NCI-H1092 (cell line): ENCODE results near the gene LAMA2.

Experiments
- DNase-seq: peaks from one replicate; lab custom pipeline; 2025; lab: John Stamatoyannopoulos, UW

Gene LAMA2

DNA sequence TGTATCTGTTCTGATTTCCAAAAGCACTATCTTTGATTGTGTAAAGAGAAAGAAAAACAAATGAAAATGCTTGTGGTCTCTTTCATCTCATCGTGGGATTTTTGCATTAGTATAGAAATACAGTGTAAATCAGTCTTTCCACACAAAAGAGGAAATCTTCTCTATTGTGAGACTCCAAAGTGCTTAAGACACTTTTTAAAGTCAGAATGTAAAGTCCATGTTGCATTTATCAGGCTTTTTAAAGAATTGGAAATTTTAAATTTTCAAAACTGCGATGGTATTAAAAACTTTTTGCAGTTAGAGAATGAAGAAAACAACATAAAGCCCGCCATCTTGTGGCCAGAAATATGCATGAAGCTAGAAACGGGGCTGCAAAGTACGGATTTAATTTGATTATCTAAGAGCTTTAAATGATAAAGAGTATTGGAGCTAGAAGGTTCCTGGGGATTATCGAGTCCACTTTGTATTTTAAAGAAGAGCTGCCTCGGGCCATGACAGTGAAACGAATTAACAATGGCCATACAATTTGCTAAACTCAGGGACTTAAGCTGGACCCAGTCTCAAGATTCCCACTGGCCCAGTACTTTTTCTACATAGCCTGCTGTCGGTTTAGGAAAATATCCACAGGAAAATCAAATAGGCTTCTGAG lies 487.5 kb downstream of the LAMA2 start:
- DNase-seq, result no peak

DNA sequence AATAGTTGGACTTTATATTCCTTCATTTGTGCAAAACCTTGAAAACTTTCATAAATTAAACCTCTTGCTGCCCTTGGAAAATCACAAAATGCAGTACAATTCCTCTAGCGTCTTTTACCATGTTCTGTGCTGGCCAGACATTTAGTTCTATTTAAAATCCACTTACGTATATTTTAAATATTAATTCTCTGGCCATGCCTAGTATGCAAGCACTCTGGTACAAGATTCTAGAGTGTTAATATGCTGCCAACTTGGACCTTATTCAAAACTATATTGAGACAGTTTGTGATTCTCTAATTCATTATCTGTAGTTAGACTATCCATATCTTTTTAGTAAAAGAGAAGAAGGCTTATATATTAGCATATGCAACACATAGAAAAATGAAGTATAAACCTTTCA lies 498.9 kb downstream of the LAMA2 start:
- no peak for DNase-seq

DNA sequence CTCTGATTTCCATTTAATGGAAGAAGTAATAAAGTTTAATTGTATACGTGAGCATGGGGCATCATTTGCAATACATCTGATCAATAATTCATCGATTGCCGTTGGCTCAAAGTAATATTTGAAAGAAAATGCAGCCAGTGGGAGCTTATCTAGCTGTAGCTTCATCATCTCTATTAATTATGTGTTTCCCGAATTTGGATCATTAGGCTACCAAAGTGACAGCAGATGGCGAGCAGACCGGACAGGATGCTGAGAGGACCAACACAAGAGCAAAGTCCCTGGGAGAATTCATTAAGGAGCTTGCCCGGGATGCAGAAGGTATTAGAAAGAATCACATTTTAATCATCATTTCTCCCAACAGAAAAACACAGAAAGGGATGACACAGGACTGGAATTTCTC lies 500.0 kb downstream of the LAMA2 start:
- DNase-seq, result no peak

DNA sequence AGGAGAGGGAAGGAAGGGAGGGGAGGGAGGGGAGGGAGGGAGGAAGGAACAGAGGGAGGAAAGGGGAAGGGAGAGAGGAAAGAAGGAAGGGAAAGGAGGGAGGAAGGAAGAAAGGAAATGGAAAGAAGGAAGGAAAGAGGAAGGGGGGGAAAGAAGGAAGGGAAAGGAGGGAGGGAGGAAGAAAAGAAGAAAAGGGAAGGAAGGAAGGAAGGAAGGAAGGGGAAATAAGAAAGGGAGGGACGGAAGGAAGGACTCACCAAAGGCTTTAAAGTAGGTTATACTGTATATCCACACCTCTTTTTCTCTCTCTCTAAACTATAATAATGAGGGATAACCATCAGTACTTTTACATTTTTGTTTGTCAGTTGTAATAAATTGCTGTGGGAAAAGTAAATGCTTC lies 502.2 kb downstream of the LAMA2 start:
- DNase-seq, result no peak

DNA sequence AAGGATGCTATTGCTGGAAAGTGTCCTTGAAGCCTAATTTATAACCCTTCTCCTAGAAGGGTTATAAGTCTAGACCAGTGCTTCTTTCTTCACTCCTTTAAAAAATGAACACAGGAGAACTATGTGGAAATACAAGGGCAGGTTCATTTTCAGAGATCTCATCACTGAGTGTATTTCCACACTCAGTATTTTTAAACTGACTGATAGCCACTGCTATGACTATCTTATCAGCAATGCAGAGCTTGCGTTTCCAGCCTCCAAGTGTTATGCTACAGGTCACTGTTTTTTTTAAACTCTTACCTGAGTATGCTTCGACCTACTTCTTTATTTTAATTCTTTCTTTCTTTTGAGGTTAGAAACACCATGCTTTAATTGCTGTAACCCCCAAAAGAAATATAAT lies 508.0 kb downstream of the LAMA2 start:
- DNase-seq, result no peak

DNA sequence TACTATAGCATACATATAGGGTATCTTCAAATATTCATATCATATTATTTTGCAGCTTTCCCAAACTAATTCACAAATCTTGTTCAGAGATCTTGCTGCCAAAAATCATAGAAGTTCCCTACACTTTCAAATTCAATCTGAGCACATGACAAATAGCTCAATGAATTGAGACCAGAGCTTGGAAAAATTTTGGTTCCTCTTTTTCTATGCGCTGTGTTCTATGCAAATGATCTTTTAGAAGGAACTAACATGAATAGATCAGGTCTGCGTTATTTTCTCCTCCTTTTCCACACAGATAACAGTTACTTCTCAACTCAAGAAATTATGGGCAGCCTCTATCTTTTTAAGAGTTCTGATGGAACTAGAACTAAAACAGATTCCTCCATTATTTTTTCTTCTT lies 510.7 kb downstream of the LAMA2 start:
- no peak for DNase-seq

DNA sequence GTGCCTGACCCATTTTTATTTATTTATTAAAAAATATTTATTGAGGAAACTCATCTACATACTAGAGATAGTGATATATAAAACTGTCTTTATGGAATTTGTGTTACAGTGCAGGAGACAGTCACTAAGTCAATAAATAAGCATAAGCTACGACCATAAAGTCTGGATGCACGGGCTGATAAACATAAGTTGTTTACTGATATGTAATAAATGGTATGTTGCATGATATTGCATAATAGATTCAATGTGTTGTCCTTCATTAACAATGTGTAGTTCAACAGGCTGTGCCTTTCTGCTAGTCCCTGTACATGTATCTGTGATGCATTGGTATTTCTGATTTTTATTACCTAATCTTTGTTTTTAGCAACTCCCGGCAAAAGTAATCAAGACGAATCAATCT lies 515.8 kb downstream of the LAMA2 start:
- DNase-seq, result no peak

DNA sequence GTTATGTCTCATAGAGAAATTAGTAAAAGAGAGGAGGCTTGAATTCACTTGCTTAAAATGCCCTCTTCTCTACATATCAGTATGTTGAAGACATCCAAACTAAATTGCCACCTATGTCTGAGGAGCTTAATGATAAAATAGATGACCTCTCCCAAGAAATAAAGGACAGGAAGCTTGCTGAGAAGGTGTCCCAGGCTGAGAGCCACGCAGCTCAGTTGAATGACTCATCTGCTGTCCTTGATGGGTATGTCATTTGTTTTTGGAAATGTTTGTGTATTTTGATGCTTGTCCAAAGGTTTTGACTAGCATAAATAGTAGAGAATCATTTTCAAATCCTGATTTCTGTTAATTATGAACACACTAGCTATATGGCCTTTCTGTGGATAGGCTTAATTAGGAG lies 519.3 kb downstream of the LAMA2 start:
- no peak for DNase-seq

DNA sequence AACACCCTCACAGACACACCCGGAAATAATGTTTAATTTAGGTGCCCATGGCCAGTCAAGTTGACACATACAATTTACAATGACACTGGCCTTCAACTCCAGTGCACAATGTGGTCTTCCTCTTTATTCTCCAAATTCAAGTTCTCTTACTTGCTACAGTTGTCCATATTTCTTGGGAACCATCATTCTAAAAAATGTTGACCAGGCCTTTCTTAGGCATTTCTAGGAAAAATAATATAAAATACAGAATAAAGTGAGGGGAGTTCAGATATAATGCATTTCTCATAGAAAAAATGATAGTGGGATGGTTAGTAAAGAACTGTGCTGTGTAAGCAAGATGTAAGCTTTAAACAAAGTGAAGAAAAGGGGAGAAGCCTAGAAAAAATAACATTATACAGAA lies 528.2 kb downstream of the LAMA2 start:
- DNase-seq, result no peak

DNA sequence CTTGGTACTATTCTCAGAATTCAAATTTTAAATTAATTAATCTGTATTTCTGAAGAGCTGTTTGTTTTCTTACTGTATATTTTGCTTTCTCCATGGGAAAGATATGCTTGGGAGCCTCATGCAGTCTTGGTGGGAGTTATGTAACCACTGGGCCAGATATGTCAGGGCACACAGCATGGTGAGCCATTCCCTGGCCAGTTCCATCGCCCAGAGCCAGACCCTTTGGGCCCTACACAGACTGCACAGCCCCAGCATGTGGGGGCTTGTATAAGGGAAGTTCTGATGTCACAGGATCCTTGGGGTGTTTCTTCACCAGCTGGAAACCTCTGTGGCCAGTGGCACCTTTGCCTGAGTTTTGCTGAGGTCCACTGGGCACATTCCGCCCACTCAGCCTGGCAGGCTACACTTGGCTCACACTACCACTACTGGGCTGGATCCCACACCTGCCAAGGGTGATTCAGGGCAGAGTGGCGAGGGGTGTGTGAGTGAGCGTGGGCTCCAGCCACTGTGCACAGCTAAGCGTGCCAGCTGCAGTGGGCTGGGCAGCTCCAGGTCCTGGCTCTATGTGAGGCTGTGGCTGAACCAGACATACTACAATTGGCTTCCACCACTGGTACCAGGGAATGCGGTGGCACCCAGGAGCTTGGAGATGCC lies 533.5 kb downstream of the LAMA2 start:
- no peak for DNase-seq

DNA sequence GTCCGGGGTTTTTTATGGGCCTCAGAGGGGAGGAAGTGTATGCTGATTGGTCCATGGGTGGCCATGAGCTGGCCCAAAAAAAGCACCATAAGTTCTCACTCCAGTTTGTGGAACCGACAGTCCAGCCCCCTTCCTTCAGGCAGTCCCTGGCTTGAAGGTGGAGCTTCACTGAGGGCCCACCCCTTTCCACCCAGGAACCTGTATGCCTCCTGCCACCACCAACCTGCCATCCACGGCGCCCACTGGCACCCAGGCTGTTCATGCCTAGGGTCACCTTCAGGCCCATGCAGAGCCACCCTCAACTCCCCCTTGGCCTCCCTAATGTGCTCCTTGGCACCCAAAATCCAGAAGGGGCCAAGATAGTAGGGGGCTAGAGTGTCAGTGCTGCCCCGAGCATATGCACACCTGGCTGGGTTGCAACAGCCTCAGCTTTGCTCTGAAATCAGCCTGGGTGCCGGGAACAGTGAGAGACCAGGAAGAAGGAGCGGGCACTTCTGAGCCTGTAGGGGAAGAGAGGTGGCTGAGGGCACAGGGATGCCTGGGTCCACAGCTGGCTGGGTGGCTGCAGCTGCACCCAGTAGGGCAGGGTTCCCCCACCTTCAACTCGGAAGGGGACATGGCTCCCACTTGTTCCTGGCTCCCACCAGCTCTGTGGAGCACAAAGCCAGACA lies 534.6 kb downstream of the LAMA2 start:
- no peak for DNase-seq

DNA sequence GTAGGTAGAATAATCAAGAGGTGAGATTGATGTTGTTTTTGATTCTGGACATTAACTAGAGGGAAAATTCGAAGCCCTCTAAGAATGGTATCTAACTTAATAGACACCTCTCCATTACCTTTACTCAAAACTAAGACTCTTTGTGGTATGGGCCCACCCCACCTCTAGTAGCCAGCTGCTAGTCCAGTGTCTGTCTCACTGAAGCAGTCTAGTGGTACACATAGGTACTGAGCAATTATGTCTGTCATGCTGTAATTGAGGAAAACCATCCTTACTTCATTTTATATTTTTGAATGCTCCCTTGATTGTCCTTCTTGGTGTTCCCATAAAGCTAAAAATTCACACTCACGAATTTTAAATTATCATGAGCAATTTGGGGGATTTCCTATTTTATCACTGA lies 536.4 kb downstream of the LAMA2 start:
- no peak for DNase-seq

DNA sequence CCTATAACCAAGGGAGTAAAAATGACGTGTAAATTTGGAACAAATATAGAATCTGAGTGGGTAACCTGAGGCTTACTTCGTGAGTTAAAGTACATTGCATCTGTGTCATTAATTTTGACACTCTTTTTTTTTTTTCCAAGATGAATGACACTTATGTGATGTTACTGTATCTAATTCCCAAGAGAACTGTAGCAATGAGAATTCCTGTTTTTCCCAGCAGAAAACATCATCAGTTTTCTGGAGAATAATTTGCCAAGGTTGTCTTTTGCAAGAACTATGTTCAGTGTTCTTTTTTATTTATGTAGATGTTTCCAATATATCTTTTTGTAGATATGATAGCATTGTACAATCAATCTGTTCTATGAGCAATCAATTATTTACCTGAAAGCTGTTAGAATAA lies 543.4 kb downstream of the LAMA2 start:
- DNase-seq, result no peak

DNA sequence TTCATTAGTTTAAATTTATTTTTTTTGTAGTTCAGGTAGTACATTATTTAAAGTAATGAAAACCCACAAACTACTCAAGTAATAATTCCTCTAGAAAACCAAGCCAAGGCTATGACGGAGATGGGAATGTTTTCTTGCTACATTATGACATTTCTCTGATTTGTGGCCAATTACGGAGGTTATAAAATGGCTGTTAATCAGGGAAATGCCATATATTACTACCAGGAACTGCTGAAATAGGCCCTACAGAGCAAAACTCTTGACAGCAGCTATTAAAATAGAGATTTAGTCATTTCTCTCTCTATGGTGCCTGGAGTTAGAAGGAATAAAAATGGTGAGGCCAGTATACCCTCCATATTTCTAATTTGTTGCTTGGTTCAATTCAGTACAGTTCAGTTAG lies 547.0 kb downstream of the LAMA2 start:
- no peak for DNase-seq

DNA sequence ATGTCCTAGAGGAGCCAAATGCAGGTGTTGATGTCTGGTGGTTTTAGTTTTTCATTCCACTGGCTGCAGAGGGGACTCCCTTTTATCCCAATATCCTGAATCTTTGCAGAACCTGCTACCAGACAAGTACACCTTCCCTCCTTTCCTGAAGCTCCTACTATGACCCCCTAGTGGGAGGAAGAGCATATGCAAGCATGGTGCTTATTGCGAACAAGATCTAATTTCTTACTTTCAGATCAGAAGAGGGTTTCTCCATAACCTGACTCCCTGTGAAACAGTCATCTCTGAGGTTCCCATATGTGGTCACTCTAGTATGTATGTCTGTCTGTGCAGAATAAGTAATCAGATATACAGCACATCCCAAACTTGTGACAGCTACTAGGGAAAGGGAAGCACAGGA lies 549.8 kb downstream of the LAMA2 start:
- no peak for DNase-seq

DNA sequence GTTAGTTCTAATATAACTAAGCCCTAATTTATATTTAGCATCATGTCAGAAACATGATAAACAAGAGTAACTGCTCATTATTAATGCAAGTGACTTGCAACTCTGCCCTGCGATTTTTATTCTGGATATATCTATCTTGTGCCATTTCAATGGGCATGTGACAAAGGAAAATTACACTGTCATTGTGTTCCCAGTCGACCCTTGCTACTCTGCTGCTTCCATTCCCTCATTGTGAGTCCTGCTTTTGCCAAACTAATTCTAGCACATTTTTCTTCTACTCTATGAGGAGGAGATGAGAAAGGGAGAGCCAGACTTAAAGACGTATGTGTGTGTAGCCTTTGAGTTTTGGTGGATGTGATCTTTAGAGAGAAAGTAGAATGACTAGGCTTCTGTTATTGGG lies 551.2 kb downstream of the LAMA2 start:
- no peak for DNase-seq

DNA sequence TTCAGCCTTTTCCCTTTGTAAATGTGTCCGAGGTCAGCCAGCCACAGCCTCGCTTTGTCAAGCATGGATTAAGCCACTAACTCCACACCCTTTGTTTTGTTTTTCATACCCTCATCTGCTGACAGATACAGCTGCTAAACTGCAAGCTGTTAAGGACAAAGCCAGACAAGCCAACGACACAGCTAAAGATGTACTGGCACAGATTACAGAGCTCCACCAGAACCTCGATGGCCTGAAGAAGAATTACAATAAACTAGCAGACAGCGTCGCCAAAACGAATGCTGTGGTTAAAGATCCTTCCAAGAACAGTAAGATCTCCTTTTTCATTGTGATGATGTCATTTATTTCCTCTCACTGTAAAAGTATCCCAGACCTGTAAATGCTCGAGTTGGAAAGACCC lies 557.8 kb downstream of the LAMA2 start:
- DNase-seq, result no peak

DNA sequence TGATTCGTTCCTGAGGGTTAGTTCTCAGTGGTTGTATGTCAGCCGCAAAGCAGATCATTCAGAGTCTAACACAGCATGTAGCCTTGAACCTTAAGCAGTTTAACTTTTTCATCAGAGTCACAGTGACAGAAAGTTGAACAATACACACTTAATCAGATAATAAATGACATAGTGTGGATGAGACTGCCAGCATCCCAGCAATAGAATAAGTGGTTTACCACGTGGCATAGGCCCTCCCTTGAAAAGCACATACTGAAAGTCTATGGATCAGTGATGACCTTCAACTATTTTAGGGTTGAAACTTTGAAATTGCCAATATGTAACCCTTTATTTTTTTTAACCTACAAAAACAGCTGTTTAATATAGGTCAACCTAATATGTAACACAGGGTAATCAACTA lies 561.7 kb downstream of the LAMA2 start:
- no peak for DNase-seq

DNA sequence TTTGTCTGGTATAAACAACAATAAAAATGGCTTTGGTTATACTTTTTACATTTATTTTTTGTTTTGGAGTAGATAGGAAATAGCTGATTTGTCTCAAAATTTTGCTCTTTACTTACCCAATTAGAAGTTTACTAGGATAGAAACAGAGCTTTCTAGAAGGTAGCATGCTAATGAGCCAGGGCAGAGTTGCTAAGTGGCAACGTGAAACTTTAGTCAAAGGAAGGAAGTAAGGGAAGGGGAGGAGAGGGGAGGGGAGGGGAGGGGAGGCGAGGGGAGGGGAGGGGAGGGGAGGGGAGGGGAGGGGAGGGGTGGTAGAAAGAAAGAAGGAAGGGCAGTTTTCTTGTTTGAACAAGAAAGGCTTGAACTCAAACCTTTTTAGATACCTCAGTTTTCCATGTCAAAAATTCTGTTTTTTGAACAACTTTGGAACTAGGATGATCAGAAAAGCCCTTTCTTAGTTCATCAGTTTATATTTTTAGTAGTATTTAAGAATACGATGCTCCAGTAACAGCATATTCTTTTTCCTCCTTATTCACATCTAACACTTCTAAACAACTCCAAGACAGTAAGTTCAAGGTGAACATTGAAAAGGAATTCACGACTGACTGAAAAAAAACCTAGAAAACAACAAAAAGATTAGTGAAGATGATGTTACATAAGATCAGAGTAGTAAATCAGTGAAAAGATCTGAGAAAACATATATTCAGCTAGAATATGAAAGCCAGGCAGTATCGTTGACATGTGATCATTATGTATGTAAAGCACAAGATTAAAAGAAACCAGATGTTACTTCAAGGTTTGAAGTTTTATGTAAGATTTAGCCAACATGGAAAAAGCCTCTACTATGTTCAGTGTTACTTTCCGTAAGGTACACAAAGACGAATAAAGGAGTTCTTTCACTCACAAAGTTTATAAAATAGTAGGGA lies 563.6 kb downstream of the LAMA2 start:
- no peak for DNase-seq

DNA sequence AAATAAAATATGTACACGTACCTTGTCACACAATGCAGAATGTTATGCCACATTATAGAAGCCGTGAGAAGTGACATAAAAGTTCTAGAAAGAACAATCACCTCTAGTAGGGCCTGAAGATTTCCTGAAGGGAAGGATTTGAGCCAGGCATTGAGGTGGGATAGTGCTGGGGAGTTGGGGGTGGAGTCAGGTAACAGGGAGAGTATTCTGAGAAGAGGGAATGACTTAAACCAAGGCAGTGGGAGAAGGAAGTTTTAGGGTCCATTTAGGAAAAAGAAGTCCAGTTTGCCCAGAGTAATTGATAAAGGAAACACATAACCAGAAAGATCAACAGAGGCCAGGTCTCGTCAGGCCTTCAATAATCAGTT lies 564.2 kb downstream of the LAMA2 start:
- no peak for DNase-seq

DNA sequence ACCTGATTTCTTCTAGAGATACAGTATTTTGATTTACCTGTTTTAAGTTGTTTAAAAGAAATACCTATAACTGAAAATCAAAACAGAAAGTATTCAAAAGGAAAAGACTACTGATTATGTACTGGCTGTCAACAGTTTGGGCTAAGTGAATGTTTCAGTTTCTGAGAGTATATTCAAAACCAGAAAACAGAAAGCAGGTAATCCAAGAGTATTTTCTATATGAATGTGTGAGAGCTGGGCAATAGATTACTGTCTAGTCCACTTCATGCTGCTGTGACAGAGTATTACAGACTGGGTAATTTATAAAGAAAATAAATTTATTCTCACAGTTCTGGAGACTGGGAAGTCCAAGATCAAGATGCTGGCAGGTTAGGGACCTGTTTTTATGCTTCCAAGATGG lies 566.0 kb downstream of the LAMA2 start:
- no peak for DNase-seq

DNA sequence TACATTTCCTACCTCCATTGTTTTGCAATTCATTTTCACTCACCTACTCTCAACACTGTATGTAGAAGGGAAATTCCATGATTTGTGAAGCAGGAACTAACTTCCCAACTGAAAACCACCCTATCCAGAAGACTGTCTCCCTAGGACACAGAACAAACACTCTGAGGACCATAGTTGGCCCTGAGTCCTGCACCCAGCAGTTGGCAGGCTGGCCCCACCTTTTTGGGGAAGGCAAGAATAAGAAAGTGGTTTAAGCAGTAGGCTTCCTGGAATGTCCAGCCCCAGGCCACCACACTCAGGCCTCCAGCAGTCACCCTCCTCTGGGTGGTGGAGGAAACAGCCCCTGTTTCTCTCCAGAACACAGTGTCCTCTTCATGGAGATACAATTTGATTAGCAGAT lies 568.2 kb downstream of the LAMA2 start:
- no peak for DNase-seq

DNA sequence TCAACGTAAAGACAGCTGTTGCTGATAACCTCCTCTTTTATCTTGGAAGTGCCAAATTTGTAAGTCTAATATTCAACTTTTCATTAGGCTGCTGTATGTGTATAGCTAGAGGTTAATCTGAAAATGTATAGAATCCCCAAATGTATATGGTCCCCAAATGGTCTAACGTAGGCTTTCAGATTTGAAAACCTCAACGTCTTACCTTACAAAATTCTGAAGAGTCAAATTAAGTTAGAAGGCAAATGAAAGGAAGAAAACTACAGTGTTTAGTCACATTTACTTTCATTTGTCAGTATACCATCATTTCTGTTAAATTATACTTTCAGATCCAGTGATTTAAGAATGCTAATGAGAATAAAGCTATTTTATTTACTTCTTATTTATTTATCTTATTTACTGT lies 570.1 kb downstream of the LAMA2 start:
- no peak for DNase-seq
